ENCODE data around the gene MPP3. TPM values are rescaled to one million over a fixed set of nuclear protein-coding genes. Genes with fewer than 3 reads are reported as not detected.
A peak's percentile ranks its signal among the peaks of the same experiment; 100 is the strongest.

The MPP3 gene
- total and polyA plus RNA-seq, 2 of the 4 experiments (the other 2 are of a cell fraction): 5.7 to 11.9 TPM

DNA sequence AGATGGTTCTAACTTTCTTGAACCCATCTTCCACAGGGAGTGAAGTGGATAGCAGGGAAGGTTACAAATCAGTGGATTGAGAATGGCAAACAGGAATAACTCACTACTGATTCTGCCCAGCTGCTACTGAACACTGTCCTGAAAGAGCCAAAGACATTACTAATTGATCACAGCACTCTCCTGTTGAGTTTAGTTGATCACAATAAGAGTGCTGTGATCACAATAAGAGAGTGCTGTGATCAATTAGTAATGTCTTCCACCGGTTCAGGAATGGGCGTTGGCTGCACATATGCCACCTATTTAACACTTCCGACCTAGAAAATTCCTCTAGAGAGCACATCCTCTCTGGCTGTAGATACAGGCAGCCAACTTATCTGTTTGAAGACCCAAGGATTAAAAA lies 41.4 kb downstream of the MPP3 start:
- no peaks in the 10 kb centered on the region for H3K4me1 ChIP-seq (ENCODE audit: control insufficient read depth, insufficient read depth, low read length)
- H3K14ac ChIP-seq (replicated peaks; ENCODE audit: low read depth, low read length): no peak overlapping the region
- no peak overlapping the region for H3K23ac ChIP-seq (ENCODE audit: low read depth, low read length)
- H2BK20ac ChIP-seq (ENCODE audit: low read depth, low read length): no peak overlapping the region
- peak; percentile 64 for ATAC-seq (ENCODE audit: low read depth)
- no CpG with 5 or more reads among the region's 3 CpGs for WGBS, 2 experiments (ENCODE audit: extremely low coverage in 2 of 2, insufficient read length in 1 of 2)
- dilution Hi-C loops (cut with HindIII; ENCODE audit: low sequenced_read_pairs, unreplicated experiment) (no loop called here), in situ Hi-C loops (cut with MboI; ENCODE audit: low sequenced_read_pairs) (no loop called here), intact Hi-C loops (cut with micrococcal nuclease) (no loop called here)
- TF ChIP-seq FOS (IDR thresholded peaks at IDR 0.05; ENCODE audit: low read depth, low read length): no peak
- no peaks in the 10 kb centered on the region for H4K20me1 ChIP-seq (ENCODE audit: insufficient read depth, low read length)
- H3K27me3 ChIP-seq (ENCODE audit: control insufficient read depth, insufficient read depth, low read length): no peaks in the 10 kb centered on the region
- H3K4me3 ChIP-seq (ENCODE audit: insufficient read depth, low read depth, low read length): no peak overlapping the region
- H2BK5ac ChIP-seq (ENCODE audit: low read depth, low read length, poor library complexity, severe bottlenecking): no peak overlapping the region
- no peaks in the 10 kb centered on the region for H3K9me3 ChIP-seq (ENCODE audit: control insufficient read depth, insufficient read depth, low read length)
- H4K8ac ChIP-seq (ENCODE audit: low read depth in 2 of 2, low read length in 2 of 2): 0 out of 4 replicates have a peak overlapping the region, but pooled peaks of 1 of the 2 experiments have one; percentile 22
- H3K9me1 ChIP-seq (ENCODE audit: insufficient read depth, low read length): no peaks in the 10 kb centered on the region
- BruUV-seq (replicated peaks): no TSS peak
- no peak overlapping the region for H2BK15ac ChIP-seq (ENCODE audit: low read depth, low read length)
- no peak overlapping the region for H3K4ac ChIP-seq (ENCODE audit: low read depth, low read length)
- no peak overlapping the region for H2AK9ac ChIP-seq (replicated peaks; ENCODE audit: low read depth, low read length, poor library complexity)
- POLR2A ChIA-PET (ENCODE audit: unreplicated experiment): no interaction called here
- peak; percentile 49 for DNase-seq
- no peak overlapping the region for H4K91ac ChIP-seq (ENCODE audit: insufficient read depth, low read depth, low read length)
- H3K27ac ChIP-seq (ENCODE audit: insufficient read depth, low read length): no peak overlapping the region
- no peak overlapping the region for H3K56ac ChIP-seq (ENCODE audit: extremely low read depth, insufficient read depth, low read length)
- no peak overlapping the region for H3K18ac ChIP-seq (ENCODE audit: low read depth, low read length)
- no peak overlapping the region for H2BK120ac ChIP-seq (ENCODE audit: low read depth, low read length)
- no peak overlapping the region for H3K9ac ChIP-seq (ENCODE audit: low read depth, low read length)
- H2AFZ ChIP-seq (replicated peaks; ENCODE audit: low read length, poor library complexity): no peak overlapping the region
- H3K4me2 ChIP-seq (ENCODE audit: low read depth, low read length): no peak overlapping the region
- H2AK5ac ChIP-seq (ENCODE audit: low read depth, low read length): no peak overlapping the region
- H3K36me3 ChIP-seq (ENCODE audit: control insufficient read depth, insufficient read depth, low read length): no peaks in the 10 kb centered on the region
- H3K79me1 ChIP-seq (ENCODE audit: low read depth in 1 of 2, low read length in 2 of 2): no peaks in the 10 kb centered on the region
- CTCF ChIA-PET: interaction anchor here (0.5 kb wide), 1 partner anchor 278 kb away, joined by 7 read pairs; no protein-coding TSS in a partner anchor
- no peak overlapping the region for H4K5ac ChIP-seq (ENCODE audit: low read depth, low read length)
